IMR-90 (cell line): ENCODE results near the gene CIB2. TPM values are rescaled to one million over a fixed set of nuclear protein-coding genes. Genes with fewer than 3 reads are reported as not detected.

ENCODE experiments used
- ATAC-seq: fragments of 200-7000 bp; cut with Tn5 transposase; 2 replicates; pipeline ENCODE4 v1.9.1; 2020; ENCODE audit warnings: low read depth, mild to moderate bottlenecking, moderate library complexity
- BruUV-seq: library from RNA; stranded (reverse); fragments of 400-500 nt; replicated peaks from 2 replicates; lab custom pipeline; 2021; lab: Mats Ljungman, UMichigan
- CTCF ChIA-PET: fragments of 300-600 bp; formaldehyde crosslinking; extraction: SDS; loops from one replicate; lab custom pipeline; 2021; ENCODE audit warnings: antibody characterized with exemption; lab: Yijun Ruan, JAX
- POLR2A ChIA-PET: fragments of 300-600 bp; sonication (Branson Sonifier 250); formaldehyde crosslinking; loops from one replicate; lab custom pipeline; 2022; ENCODE audit warnings: antibody characterized with exemption; ENCODE audit not compliant: unreplicated experiment; lab: Charles Lee
- DNase-seq: peaks from one replicate; pipeline ENCODE4 v3.0.0; 2013
- H2AFZ ChIP-seq: replicated peaks from 2 replicates; pipeline ENCODE3; 2013; ENCODE audit warnings: low read length, mild to moderate bottlenecking; ENCODE audit not compliant: poor library complexity
- H2AK5ac ChIP-seq: 2 replicates; pipeline ENCODE4 v1.6.1; 2013; ENCODE audit warnings: low read depth, low read length, inconsistent platforms
- H2AK9ac ChIP-seq: replicated peaks from 2 replicates; pipeline ENCODE3; 2013; ENCODE audit warnings: mild to moderate bottlenecking, low read depth, low read length, moderate library complexity; ENCODE audit not compliant: poor library complexity
- H2BK120ac ChIP-seq: 2 replicates; pipeline ENCODE4 v1.6.1; 2013; ENCODE audit warnings: low read depth, low read length, inconsistent platforms
- H2BK15ac ChIP-seq: 3 replicates; pipeline ENCODE4 v1.6.1; 2013; ENCODE audit warnings: low read depth, low read length, inconsistent platforms
- H2BK20ac ChIP-seq: 2 replicates; pipeline ENCODE4 v1.6.1; 2013; ENCODE audit warnings: low read depth, mild to moderate bottlenecking, inconsistent platforms, low read length, moderate library complexity
- H2BK5ac ChIP-seq: 2 replicates; pipeline ENCODE4 v1.6.1; 2013; ENCODE audit warnings: mild to moderate bottlenecking, low read depth, low read length, inconsistent platforms; ENCODE audit not compliant: poor library complexity, severe bottlenecking
- H3K14ac ChIP-seq: replicated peaks from 2 replicates; pipeline ENCODE4 v1.6.1; 2013; ENCODE audit warnings: low read depth, low read length, inconsistent platforms
- H3K18ac ChIP-seq: 2 replicates; pipeline ENCODE4 v1.6.1; 2013; ENCODE audit warnings: low read depth, low read length, control low read depth
- H3K23ac ChIP-seq: 2 replicates; pipeline ENCODE4 v1.6.1; 2013; ENCODE audit warnings: low read depth, low read length, inconsistent platforms
- H3K27ac ChIP-seq: 2 replicates; pipeline ENCODE4 v1.5.1; 2013; ENCODE audit warnings: mild to moderate bottlenecking, control low read depth, low read length; ENCODE audit not compliant: insufficient read depth
- H3K27me3 ChIP-seq: 2 replicates; pipeline ENCODE4 v1.6.1; 2013; ENCODE audit warnings: low read length; ENCODE audit not compliant: control insufficient read depth, insufficient read depth
- H3K36me3 ChIP-seq: 2 replicates; pipeline ENCODE4 v1.6.1; 2013; ENCODE audit warnings: low read length, mixed read lengths; ENCODE audit not compliant: control insufficient read depth, insufficient read depth
- H3K4ac ChIP-seq: 2 replicates; pipeline ENCODE4 v1.6.1; 2013; ENCODE audit warnings: low read depth, low read length, inconsistent platforms
- H3K4me1 ChIP-seq: 2 replicates; pipeline ENCODE4 v1.6.1; 2013; ENCODE audit warnings: low read length, mixed read lengths; ENCODE audit not compliant: control insufficient read depth, insufficient read depth
- H3K4me2 ChIP-seq: 2 replicates; pipeline ENCODE4 v1.6.1; 2013; ENCODE audit warnings: low read depth, mild to moderate bottlenecking, control low read depth, low read length, moderate library complexity
- H3K4me3 ChIP-seq: 2 replicates; pipeline ENCODE4 v1.5.1; 2013; ENCODE audit warnings: low read depth, mild to moderate bottlenecking, control low read depth, low read length, moderate library complexity; ENCODE audit not compliant: insufficient read depth
- H3K56ac ChIP-seq: 2 replicates; pipeline ENCODE4 v1.6.1; 2013; ENCODE audit warnings: low read length, inconsistent platforms; ENCODE audit not compliant: insufficient read depth; ENCODE audit errors: extremely low read depth
- H3K79me1 ChIP-seq, 2 experiments: 2 replicates each; pipeline ENCODE4 v1.6.1; 2013; ENCODE audit warnings: low read length in 2 of 2, inconsistent platforms in 1 of 2, low read depth in 1 of 2
- H3K9ac ChIP-seq: 2 replicates; pipeline ENCODE4 v1.6.1; 2013; ENCODE audit warnings: low read depth, low read length, control low read depth
- H3K9me1 ChIP-seq: 2 replicates; pipeline ENCODE4 v1.6.1; 2013; ENCODE audit warnings: low read length, inconsistent platforms; ENCODE audit not compliant: insufficient read depth
- H3K9me3 ChIP-seq: 2 replicates; pipeline ENCODE4 v1.6.1; 2013; ENCODE audit warnings: low read length; ENCODE audit not compliant: control insufficient read depth, insufficient read depth
- H4K20me1 ChIP-seq: 2 replicates; pipeline ENCODE4 v1.6.1; 2013; ENCODE audit warnings: low read length, inconsistent platforms; ENCODE audit not compliant: insufficient read depth
- H4K5ac ChIP-seq: 2 replicates; pipeline ENCODE4 v1.6.1; 2013; ENCODE audit warnings: mild to moderate bottlenecking, low read depth, low read length, control low read depth
- H4K8ac ChIP-seq, 2 experiments: 2 replicates each; pipeline ENCODE4 v1.6.1; 2013; ENCODE audit warnings: low read depth in 2 of 2, low read length in 2 of 2, control low read depth in 1 of 2, inconsistent platforms in 1 of 2
- H4K91ac ChIP-seq: 2 replicates; pipeline ENCODE4 v1.6.1; 2013; ENCODE audit warnings: low read depth, low read length, inconsistent platforms; ENCODE audit not compliant: insufficient read depth
- CEBPB ChIP-seq: IDR thresholded peaks from 2 replicates; pipeline ENCODE4 v1.6.1; 2012; ENCODE audit warnings: low read depth, low read length, improper control_type of control experiment
- CHD1 ChIP-seq: IDR thresholded peaks from 2 replicates; pipeline ENCODE4 v1.6.1; 2012; ENCODE audit warnings: low read depth, low read length, improper control_type of control experiment
- FOS ChIP-seq: fragments of 150-350 bp; IDR thresholded peaks from 2 replicates; pipeline ENCODE4 v1.6.1; 2016; ENCODE audit warnings: low read depth, low read length
- MXI1 ChIP-seq: IDR thresholded peaks from 2 replicates; pipeline ENCODE4 v1.6.1; 2012; ENCODE audit warnings: low read depth, mild to moderate bottlenecking, low read length, moderate library complexity, borderline replicate concordance
- POLR2A ChIP-seq: IDR thresholded peaks from 2 replicates; pipeline ENCODE4 v1.6.1; 2012; ENCODE audit warnings: mild to moderate bottlenecking, low read depth, low read length
- RAD21 ChIP-seq: IDR thresholded peaks from 2 replicates; pipeline ENCODE4 v1.6.1; 2012; ENCODE audit warnings: low read length, improper control_type of control experiment
- RCOR1 ChIP-seq: IDR thresholded peaks from 2 replicates; pipeline ENCODE4 v1.6.1; 2012; ENCODE audit warnings: mild to moderate bottlenecking, low read length, improper control_type of control experiment; ENCODE audit not compliant: insufficient replicate concordance
- RFX5 ChIP-seq: IDR thresholded peaks from 2 replicates; pipeline ENCODE4 v1.8.0; 2012; ENCODE audit warnings: low read depth, mild to moderate bottlenecking, low read length, moderate library complexity
- SMC3 ChIP-seq: fragments of 150-350 bp; IDR thresholded peaks from 2 replicates; pipeline ENCODE4 v1.6.1; 2016; ENCODE audit warnings: low read depth, mild to moderate bottlenecking, antibody characterized with exemption, low read length, moderate library complexity
- WGBS, 2 experiments: methylation state at CpG; one replicate each; pipeline versions ENCODE4 v1.1.5 to v1.1.7; 2013; ENCODE audit warnings: missing lambda C conversion rate in 2 of 2; ENCODE audit not compliant: insufficient read length in 1 of 2; ENCODE audit errors: extremely low coverage in 2 of 2; 5-methylcytosine and 5-hydroxymethylcytosine counted together
- dilution Hi-C: fragments of 300-500 bp; cut with HindIII; formaldehyde crosslinking; loops from one replicate; pipeline ENCODE4 v1.14.3; 2018; ENCODE audit warnings: low sequenced_read_pairs; ENCODE audit not compliant: unreplicated experiment
- in situ Hi-C: fragments of 300-500 bp; cut with MboI; formaldehyde crosslinking; loops from 3 replicates; pipeline ENCODE4 v1.14.3; 2019; ENCODE audit warnings: low sequenced_read_pairs, inconsistent platforms, mixed read lengths
- intact Hi-C: fragments of 100-400 bp; cut with micrococcal nuclease; formaldehyde crosslinking; loops from 2 replicates; pipeline ENCODE4 v1.10.0; 2022
- polyA plus RNA-seq, 3 experiments: library from polyadenylated mRNA; depleted of rRNA; stranded (reverse); fragments of >200 nt; gene quantifications; 2 replicates each; pipeline ENCODE4 v1.2.3, GENCODE V29; 2012; ENCODE audit warnings: low replicate concordance in 1 of 3
- total RNA-seq: library from RNA; depleted of rRNA; stranded (reverse); fragments of >200 nt; gene quantifications from 2 replicates; pipeline ENCODE4 v1.2.3, GENCODE V29; 2012
- TF ChIP-seq, protein P1 (sequence below): conservative IDR thresholded peaks from 2 replicates; pipeline ENCODE4 v1.5.1; 2012; ENCODE audit warnings: mild to moderate bottlenecking, low read depth, low read length, improper control_type of control experiment
- TF ChIP-seq, protein P2 (sequence below): fragments of 150-350 bp; IDR thresholded peaks from 2 replicates; pipeline ENCODE4 v1.6.1; 2017; ENCODE audit warnings: mild to moderate bottlenecking, antibody characterized with exemption, low read length, low read depth

Gene CIB2
- total and polyA plus RNA-seq, 2 of the 4 experiments (the other 2 are of a cell fraction), result 2.2 to 2.4 TPM

DNA sequence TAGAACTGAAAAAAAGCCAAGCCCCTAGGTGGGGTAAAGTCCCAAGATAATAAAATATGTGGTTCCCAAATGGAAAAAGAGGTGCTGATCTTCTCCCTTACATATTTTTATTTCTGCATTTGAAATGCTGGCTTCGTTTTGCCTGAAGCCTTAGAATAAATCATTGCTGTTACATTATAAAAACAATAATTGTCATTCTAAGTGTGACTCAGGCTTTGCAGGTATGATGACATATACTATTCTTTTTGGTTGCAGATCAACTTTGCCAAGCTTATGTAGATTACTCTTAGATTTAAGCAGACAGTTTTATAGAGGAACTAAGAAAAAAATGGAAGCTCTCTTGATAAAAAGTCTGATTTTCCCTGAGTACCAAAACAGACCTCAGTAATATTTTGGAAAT, 25.4 kb upstream of the CIB2 start:
- WGBS, 2 experiments, result no CpG with 5 or more reads among the region's 1 CpG
- no peak overlapping the region for H2BK120ac ChIP-seq
- ChIA-PET CTCF (no interaction called here), POLR2A (no interaction called here)
- H3K23ac ChIP-seq, result no peak overlapping the region
- no peak overlapping the region for H3K27ac ChIP-seq
- H3K27me3 ChIP-seq, result no peaks in the 10 kb centered on the region
- no peak overlapping the region for H2AK5ac ChIP-seq
- no peak overlapping the region for H2BK5ac ChIP-seq
- DNase-seq (no peak), ATAC-seq (no peak)
- no peak overlapping the region for H3K56ac ChIP-seq
- H3K14ac ChIP-seq, result no peak overlapping the region
- H3K4me3 ChIP-seq, result no peak overlapping the region
- H2BK15ac ChIP-seq, result no peak overlapping the region
- no peaks in the 10 kb centered on the region; the same call in 1 of the 2 replicates for H3K4me1 ChIP-seq
- H4K91ac ChIP-seq, result no peak overlapping the region
- H3K9me1 ChIP-seq, result no peaks in the 10 kb centered on the region; the same call in 1 of the 2 replicates
- peaks cover 8 to 20% of the 10 kb centered on the region in 2 experiments for H3K79me1 ChIP-seq
- no peak overlapping the region for H2BK20ac ChIP-seq
- H2AK9ac ChIP-seq, result no peak overlapping the region
- H2AFZ ChIP-seq, result no peak overlapping the region
- TF ChIP-seq MXI1 (no peak), CHD1 (no peak), POLR2A (no peak), RCOR1 (no peak), CEBPB (no peak), RFX5 (no peak), FOS (no peak), RAD21 (no peak), SMC3 (no peak)
- TF ChIP-seq, protein P1, sequence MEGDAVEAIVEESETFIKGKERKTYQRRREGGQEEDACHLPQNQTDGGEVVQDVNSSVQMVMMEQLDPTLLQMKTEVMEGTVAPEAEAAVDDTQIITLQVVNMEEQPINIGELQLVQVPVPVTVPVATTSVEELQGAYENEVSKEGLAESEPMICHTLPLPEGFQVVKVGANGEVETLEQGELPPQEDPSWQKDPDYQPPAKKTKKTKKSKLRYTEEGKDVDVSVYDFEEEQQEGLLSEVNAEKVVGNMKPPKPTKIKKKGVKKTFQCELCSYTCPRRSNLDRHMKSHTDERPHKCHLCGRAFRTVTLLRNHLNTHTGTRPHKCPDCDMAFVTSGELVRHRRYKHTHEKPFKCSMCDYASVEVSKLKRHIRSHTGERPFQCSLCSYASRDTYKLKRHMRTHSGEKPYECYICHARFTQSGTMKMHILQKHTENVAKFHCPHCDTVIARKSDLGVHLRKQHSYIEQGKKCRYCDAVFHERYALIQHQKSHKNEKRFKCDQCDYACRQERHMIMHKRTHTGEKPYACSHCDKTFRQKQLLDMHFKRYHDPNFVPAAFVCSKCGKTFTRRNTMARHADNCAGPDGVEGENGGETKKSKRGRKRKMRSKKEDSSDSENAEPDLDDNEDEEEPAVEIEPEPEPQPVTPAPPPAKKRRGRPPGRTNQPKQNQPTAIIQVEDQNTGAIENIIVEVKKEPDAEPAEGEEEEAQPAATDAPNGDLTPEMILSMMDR, result no peak
- TF ChIP-seq, protein P2, sequence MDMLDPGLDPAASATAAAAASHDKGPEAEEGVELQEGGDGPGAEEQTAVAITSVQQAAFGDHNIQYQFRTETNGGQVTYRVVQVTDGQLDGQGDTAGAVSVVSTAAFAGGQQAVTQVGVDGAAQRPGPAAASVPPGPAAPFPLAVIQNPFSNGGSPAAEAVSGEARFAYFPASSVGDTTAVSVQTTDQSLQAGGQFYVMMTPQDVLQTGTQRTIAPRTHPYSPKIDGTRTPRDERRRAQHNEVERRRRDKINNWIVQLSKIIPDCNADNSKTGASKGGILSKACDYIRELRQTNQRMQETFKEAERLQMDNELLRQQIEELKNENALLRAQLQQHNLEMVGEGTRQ, result no peak
- dilution Hi-C loops, result no loop called here
- H4K20me1 ChIP-seq, result peaks cover 2% of the 10 kb centered on the region; the same call in 1 of the 2 replicates
- no peaks in the 10 kb centered on the region for H3K9me3 ChIP-seq
- in situ Hi-C loops, result no loop called here
- peaks cover 16% of the 10 kb centered on the region for H3K36me3 ChIP-seq
- H4K5ac ChIP-seq, result no peak overlapping the region
- no peak overlapping the region for H3K18ac ChIP-seq
- H3K9ac ChIP-seq, result no peak overlapping the region
- no peak overlapping the region for H4K8ac ChIP-seq
- H3K4ac ChIP-seq, result no peak overlapping the region
- BruUV-seq, result no TSS peak
- intact Hi-C loops, result no loop called here
- H3K4me2 ChIP-seq, result no peak overlapping the region
